SH-SY5Y (cell line): ENCODE data around the gene EML1.

ENCODE experiments used
- GATA2 ChIP-seq: IDR thresholded peaks from 2 replicates; pipeline ENCODE4 v1.6.1; 2011; ENCODE audit warnings: mild to moderate bottlenecking, low read depth, low read length
- GATA3 ChIP-seq: IDR thresholded peaks from 2 replicates; pipeline ENCODE4 v1.6.1; 2011; ENCODE audit warnings: low read depth, mild to moderate bottlenecking, low read length, moderate library complexity

DNA sequence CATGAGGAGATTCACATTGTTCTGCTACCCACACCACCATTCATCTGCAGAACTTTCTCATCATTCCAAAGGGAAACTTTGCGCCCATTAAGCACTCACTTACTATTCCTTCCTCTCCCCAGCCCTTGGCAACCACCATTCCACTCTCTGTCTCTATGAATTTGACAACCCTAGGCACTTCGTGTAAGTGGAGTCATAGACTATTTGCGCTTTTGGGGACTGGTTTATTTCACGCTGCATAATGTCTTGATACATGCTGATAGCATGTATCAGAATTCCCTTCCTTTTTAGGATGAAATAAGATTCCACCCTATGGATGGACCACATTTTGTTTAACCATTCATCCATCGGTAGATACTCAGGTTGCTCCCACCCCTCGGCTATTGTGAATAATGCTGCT lies 4.5 kb upstream of the EML1 start:
- no peak for TF ChIP-seq GATA2
- no peak for TF ChIP-seq GATA3
